Gastrocnemius medialis (tissue), 4 donors: ENCODE data around the gene ATF6.

Experiments used
- CTCF ChIP-seq, 5 experiments: fragments of 450-650 bp in 3 of 5; fragments of 200-600 bp in 2 of 5; sonication (generic) in 2 of 5; IDR thresholded peaks in 4 of 5; conservative IDR thresholded peaks in 1 of 5; 1 replicate in 4 of 5; 2 replicates in 1 of 5; pipeline ENCODE4 v1.5.1; 2016 to 2019; ENCODE audit warnings: antibody characterized with exemption in 5 of 5, mild to moderate bottlenecking in 3 of 5, moderate library complexity in 3 of 5
- POLR2A ChIP-seq, 2 donors: fragments of 450-650 bp; IDR thresholded peaks; one replicate each; pipeline ENCODE4 v1.6.1; 2017; ENCODE audit warnings: antibody characterized with exemption in 2 of 2, mild to moderate bottlenecking in 2 of 2, moderate library complexity in 2 of 2

- TF ChIP-seq CTCF (IDR thresholded peaks at IDR 0.05 in 4 of 5, conservative IDR thresholded peaks at IDR 0.05 in 1 of 5) (no peak), POLR2A (IDR thresholded peaks at IDR 0.05) (no peak)
Observed at GRCh38 chr1:161849518-161849917, 83.4 kb downstream of the ATF6 start.
